ENCODE data around the gene ASH1L.
"Not testable (repeated sequence)": the region's sequence is repeated elsewhere in the genome, so short reads cannot be mapped to it uniquely, and the experiment has no call there.

Gene ASH1L

GRCh38 chr1:155301342-155301841, 261.2 kb downstream of the ASH1L start, which contains the start of gene PKLR:
TSS of gene PKLR (minus strand) at chr1:155301438. CDS start at chr1:155301395, 43 bp downstream.
- ATAC-seq: no peak

GRCh38 chr1:155300553-155301329, 261.9 kb downstream of the ASH1L start:
- ATAC-seq: no peak

- ATAC-seq: no peak
Observed at GRCh38 chr1:155300024-155300423, 262.6 kb downstream of the ASH1L start.

GRCh38 chr1:155297384-155297783, 265.2 kb downstream of the ASH1L start:
- no peak for ATAC-seq

GRCh38 chr1:155296661-155297060, 265.9 kb downstream of the ASH1L start:
- no peak for ATAC-seq

GRCh38 chr1:155295942-155296267, 266.7 kb downstream of the ASH1L start:
- no peak for ATAC-seq

- ATAC-seq: no peak
Observed at GRCh38 chr1:155295183-155295941, 267.2 kb downstream of the ASH1L start.

- ATAC-seq: no peak
Observed at GRCh38 chr1:155294520-155295182, 268.0 kb downstream of the ASH1L start.

GRCh38 chr1:155293086-155293749, 269.4 kb downstream of the ASH1L start:
- no peak for ATAC-seq

GRCh38 chr1:155291006-155291405, 271.6 kb downstream of the ASH1L start:
- ATAC-seq: not testable (repeated sequence)

GRCh38 chr1:155287987-155288543, 274.5 kb downstream of the ASH1L start:
- ATAC-seq: no peak

- no peak for ATAC-seq
Observed at GRCh38 chr1:155286544-155286943, 276.1 kb downstream of the ASH1L start.

- no peak for ATAC-seq
Observed at GRCh38 chr1:155285631-155286044, 277.0 kb downstream of the ASH1L start.

Measured in activated CD4-positive, CD25-positive, alpha-beta regulatory T cell treated with anti-CD3 and anti-CD28 coated beads, Interleukin-2, amount 50 U/mL, for 24 hours (primary cell).